SK-N-SH treated with all-trans-retinoic acid at 6 μM for 48 hours (cell line): ENCODE measurements around the gene ADGRV1.

Experiments
- ATAC-seq: fragments of 200-7000 bp; cut with Tn5 transposase; 3 replicates; pipeline ENCODE4 v1.9.1; 2020; ENCODE audit warnings: mild to moderate bottlenecking, moderate library complexity
- ARNTL ChIP-seq: fragments of 450-650 bp; formaldehyde crosslinking; IDR thresholded peaks from 2 replicates; pipeline ENCODE4 v1.5.0; 2020; ENCODE audit warnings: low read depth, mild to moderate bottlenecking, moderate library complexity, borderline replicate concordance
- CREB5 ChIP-seq: fragments of 250-450 bp; sonication (Bioruptor Pico); IDR thresholded peaks from 2 replicates; pipeline ENCODE4 v1.5.1; 2020; ENCODE audit warnings: low read depth, mild to moderate bottlenecking, moderate library complexity
- CSRNP3 ChIP-seq: fragments of 250-450 bp; sonication (Bioruptor Pico); IDR thresholded peaks from 2 replicates; pipeline ENCODE4 v1.5.1; 2021; ENCODE audit warnings: mild to moderate bottlenecking, moderate library complexity
- GLIS3 ChIP-seq: fragments of 250-450 bp; sonication (Bioruptor Pico); IDR thresholded peaks from 2 replicates; pipeline ENCODE4 v1.5.0; 2020; ENCODE audit warnings: mild to moderate bottlenecking, moderate library complexity
- ISL1 ChIP-seq: fragments of 250-450 bp; sonication (Bioruptor Pico); IDR thresholded peaks from 2 replicates; pipeline ENCODE4 v2.1.2; 2022; ENCODE audit warnings: mild to moderate bottlenecking, moderate library complexity
- OSR1 ChIP-seq: fragments of 250-450 bp; sonication (Bioruptor Pico); IDR thresholded peaks from 2 replicates; pipeline ENCODE4 v1.8.0; 2022; ENCODE audit warnings: moderate library complexity, mild to moderate bottlenecking, inconsistent platforms
- PATZ1 ChIP-seq: fragments of 250-450 bp; sonication (Bioruptor Pico); IDR thresholded peaks from 2 replicates; pipeline ENCODE4 v1.8.0; 2020; ENCODE audit warnings: mild to moderate bottlenecking, moderate library complexity, borderline replicate concordance
- POU6F1 ChIP-seq: fragments of 250-450 bp; sonication (Bioruptor Pico); IDR thresholded peaks from 2 replicates; pipeline ENCODE4 v1.8.0; 2021; ENCODE audit warnings: low read depth, mild to moderate bottlenecking, moderate library complexity, borderline replicate concordance
- PPARA ChIP-seq: fragments of 250-450 bp; sonication (Bioruptor Pico); IDR thresholded peaks from 2 replicates; pipeline ENCODE4 v1.5.0; 2020; ENCODE audit warnings: mild to moderate bottlenecking, borderline replicate concordance
- SNAI2 ChIP-seq: fragments of 250-450 bp; sonication (Bioruptor Pico); IDR thresholded peaks from 2 replicates; pipeline ENCODE4 v1.5.0; 2020; ENCODE audit warnings: mild to moderate bottlenecking, moderate library complexity
- TCF4 ChIP-seq: fragments of 250-450 bp; sonication (Bioruptor Pico); IDR thresholded peaks from 2 replicates; pipeline ENCODE4 v1.8.0; 2021; ENCODE audit warnings: mild to moderate bottlenecking, moderate library complexity, borderline replicate concordance
- TOX ChIP-seq: fragments of 250-450 bp; sonication (Bioruptor Pico); IDR thresholded peaks from 2 replicates; pipeline ENCODE4 v1.8.0; 2021; ENCODE audit warnings: mild to moderate bottlenecking, moderate library complexity, borderline replicate concordance
- ZC3H10 ChIP-seq: fragments of 250-450 bp; sonication (Bioruptor Pico); IDR thresholded peaks from 2 replicates; pipeline ENCODE4 v1.5.1; 2021; ENCODE audit warnings: mild to moderate bottlenecking, moderate library complexity
- ZFP3 ChIP-seq: fragments of 250-450 bp; sonication (Bioruptor Pico); IDR thresholded peaks from 2 replicates; pipeline ENCODE4 v1.5.0; 2020; ENCODE audit warnings: mild to moderate bottlenecking, moderate library complexity
- ZFP30 ChIP-seq: fragments of 450-650 bp; formaldehyde crosslinking; IDR thresholded peaks from 2 replicates; pipeline ENCODE4 v1.5.0; 2022; ENCODE audit warnings: mild to moderate bottlenecking, moderate library complexity
- ZNF565 ChIP-seq: fragments of 450-650 bp; formaldehyde crosslinking; conservative IDR thresholded peaks from 2 replicates; pipeline ENCODE4 v1.5.0; 2020; ENCODE audit warnings: low read depth, mild to moderate bottlenecking, moderate library complexity
- ZNF70 ChIP-seq: fragments of 450-650 bp; formaldehyde crosslinking; IDR thresholded peaks from 2 replicates; pipeline ENCODE4 v1.5.0; 2020; ENCODE audit warnings: mild to moderate bottlenecking, moderate library complexity
- TF ChIP-seq, protein P1 (sequence below): fragments of 250-450 bp; sonication (Bioruptor Pico); IDR thresholded peaks from 2 replicates; pipeline ENCODE4 v1.5.0; 2020; ENCODE audit warnings: mild to moderate bottlenecking, moderate library complexity

ADGRV1 gene

GRCh38 chr5:91095786-91096385 lies 537.3 kb downstream of the ADGRV1 start:
- TF ChIP-seq, protein P1, sequence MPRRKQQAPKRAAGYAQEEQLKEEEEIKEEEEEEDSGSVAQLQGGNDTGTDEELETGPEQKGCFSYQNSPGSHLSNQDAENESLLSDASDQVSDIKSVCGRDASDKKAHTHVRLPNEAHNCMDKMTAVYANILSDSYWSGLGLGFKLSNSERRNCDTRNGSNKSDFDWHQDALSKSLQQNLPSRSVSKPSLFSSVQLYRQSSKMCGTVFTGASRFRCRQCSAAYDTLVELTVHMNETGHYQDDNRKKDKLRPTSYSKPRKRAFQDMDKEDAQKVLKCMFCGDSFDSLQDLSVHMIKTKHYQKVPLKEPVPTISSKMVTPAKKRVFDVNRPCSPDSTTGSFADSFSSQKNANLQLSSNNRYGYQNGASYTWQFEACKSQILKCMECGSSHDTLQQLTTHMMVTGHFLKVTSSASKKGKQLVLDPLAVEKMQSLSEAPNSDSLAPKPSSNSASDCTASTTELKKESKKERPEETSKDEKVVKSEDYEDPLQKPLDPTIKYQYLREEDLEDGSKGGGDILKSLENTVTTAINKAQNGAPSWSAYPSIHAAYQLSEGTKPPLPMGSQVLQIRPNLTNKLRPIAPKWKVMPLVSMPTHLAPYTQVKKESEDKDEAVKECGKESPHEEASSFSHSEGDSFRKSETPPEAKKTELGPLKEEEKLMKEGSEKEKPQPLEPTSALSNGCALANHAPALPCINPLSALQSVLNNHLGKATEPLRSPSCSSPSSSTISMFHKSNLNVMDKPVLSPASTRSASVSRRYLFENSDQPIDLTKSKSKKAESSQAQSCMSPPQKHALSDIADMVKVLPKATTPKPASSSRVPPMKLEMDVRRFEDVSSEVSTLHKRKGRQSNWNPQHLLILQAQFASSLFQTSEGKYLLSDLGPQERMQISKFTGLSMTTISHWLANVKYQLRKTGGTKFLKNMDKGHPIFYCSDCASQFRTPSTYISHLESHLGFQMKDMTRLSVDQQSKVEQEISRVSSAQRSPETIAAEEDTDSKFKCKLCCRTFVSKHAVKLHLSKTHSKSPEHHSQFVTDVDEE (CRISPR knock-in tag), result no peak
- no peak for TF ChIP-seq ZNF70 (CRISPR knock-in tag)
- TF ChIP-seq TOX (CRISPR knock-in tag), result no peak
- no peak for TF ChIP-seq TCF4 (CRISPR knock-in tag)
- TF ChIP-seq ZNF565 (CRISPR knock-in tag), result no peak
- TF ChIP-seq OSR1 (CRISPR knock-in tag), result no peak
- no peak for TF ChIP-seq SNAI2 (CRISPR knock-in tag)
- no peak for TF ChIP-seq CSRNP3 (CRISPR knock-in tag)
- TF ChIP-seq, all 23 proteins: peak for 0
- ATAC-seq, result no peak

- TF ChIP-seq CSRNP3 (CRISPR knock-in tag), result no peak
- TF ChIP-seq GLIS3 (CRISPR knock-in tag), result no peak
- TF ChIP-seq, protein P1 (CRISPR knock-in tag), result no peak
- TF ChIP-seq TCF4 (CRISPR knock-in tag), result no peak
- no peak for TF ChIP-seq TOX (CRISPR knock-in tag)
- no peak for TF ChIP-seq SNAI2 (CRISPR knock-in tag)
- TF ChIP-seq OSR1 (CRISPR knock-in tag), result no peak
- TF ChIP-seq ZFP3 (CRISPR knock-in tag), result no peak
- no peak for TF ChIP-seq ZC3H10 (CRISPR knock-in tag)
- no peak for TF ChIP-seq ZNF70 (CRISPR knock-in tag)
- TF ChIP-seq ARNTL, result no peak
- TF ChIP-seq CREB5 (CRISPR knock-in tag), result no peak
- TF ChIP-seq POU6F1, result no peak
- TF ChIP-seq PATZ1 (CRISPR knock-in tag), result no peak
- TF ChIP-seq ISL1 (CRISPR knock-in tag), result no peak
- TF ChIP-seq PPARA (CRISPR knock-in tag), result no peak
- no peak for TF ChIP-seq ZFP30 (CRISPR knock-in tag)
- no peak for ATAC-seq
These were observed 539.9 kb downstream of the ADGRV1 start for GRCh38 chr5:91098541-91098940.
